SK-N-SH treated with all-trans-retinoic acid at 6 μM for 48 hours (cell line): ENCODE results near the gene SPOP.

Experiments used
- ARNTL ChIP-seq: fragments of 450-650 bp; formaldehyde crosslinking; IDR thresholded peaks from 2 replicates; pipeline ENCODE4 v1.5.0; 2020; ENCODE audit warnings: low read depth, mild to moderate bottlenecking, moderate library complexity, borderline replicate concordance
- BACH2 ChIP-seq: fragments of 250-450 bp; sonication (Bioruptor Pico); IDR thresholded peaks from 2 replicates; pipeline ENCODE4 v1.9.0; 2021; ENCODE audit warnings: mild to moderate bottlenecking, borderline replicate concordance
- OSR1 ChIP-seq: fragments of 250-450 bp; sonication (Bioruptor Pico); IDR thresholded peaks from 2 replicates; pipeline ENCODE4 v1.8.0; 2022; ENCODE audit warnings: moderate library complexity, mild to moderate bottlenecking, inconsistent platforms
- PATZ1 ChIP-seq: fragments of 250-450 bp; sonication (Bioruptor Pico); IDR thresholded peaks from 2 replicates; pipeline ENCODE4 v1.8.0; 2020; ENCODE audit warnings: mild to moderate bottlenecking, moderate library complexity, borderline replicate concordance
- RARB ChIP-seq: fragments of 250-450 bp; sonication (Bioruptor Pico); IDR thresholded peaks from 2 replicates; pipeline ENCODE4 v1.8.0; 2021; ENCODE audit warnings: mild to moderate bottlenecking, moderate library complexity
- TSHZ2 ChIP-seq: fragments of 250-450 bp; sonication (Bioruptor Pico); IDR thresholded peaks from 2 replicates; pipeline ENCODE4 v1.5.0; 2020; ENCODE audit warnings: mild to moderate bottlenecking, moderate library complexity
- ZC3H10 ChIP-seq: fragments of 250-450 bp; sonication (Bioruptor Pico); IDR thresholded peaks from 2 replicates; pipeline ENCODE4 v1.5.1; 2021; ENCODE audit warnings: mild to moderate bottlenecking, moderate library complexity
- ZFP3 ChIP-seq: fragments of 250-450 bp; sonication (Bioruptor Pico); IDR thresholded peaks from 2 replicates; pipeline ENCODE4 v1.5.0; 2020; ENCODE audit warnings: mild to moderate bottlenecking, moderate library complexity
- ZFP30 ChIP-seq: fragments of 450-650 bp; formaldehyde crosslinking; IDR thresholded peaks from 2 replicates; pipeline ENCODE4 v1.5.0; 2022; ENCODE audit warnings: mild to moderate bottlenecking, moderate library complexity

GRCh38 chr17:49588312-49588711, 89.6 kb downstream of the SPOP start:
- no peak for TF ChIP-seq ZFP3 (CRISPR knock-in tag)
- TF ChIP-seq BACH2 (CRISPR knock-in tag), result no peak
- no peak for TF ChIP-seq ZC3H10
- TF ChIP-seq PATZ1, result no peak
- no peak for TF ChIP-seq RARB (CRISPR knock-in tag)
- no peak for TF ChIP-seq TSHZ2
- TF ChIP-seq ZFP30 (CRISPR knock-in tag), result no peak
- TF ChIP-seq ARNTL (CRISPR knock-in tag), result no peak
- no peak for TF ChIP-seq OSR1
